Naive thymus-derived CD4-positive, alpha-beta T cell (primary cell): Measurements from ENCODE around the gene ATG5. TPM values are rescaled to one million over a fixed set of nuclear protein-coding genes. Genes with fewer than 3 reads are reported as not detected.
"Not testable (repeated sequence)": the region's sequence is repeated elsewhere in the genome, so short reads cannot be mapped to it uniquely, and the experiment has no call there.

Source experiments
- ATAC-seq: fragments of 150-1000 bp; cut with Tn5 transposase; 2 replicates; pipeline ENCODE4 v1.10.0; 2021; ENCODE audit warnings: mild to moderate bottlenecking, moderate library complexity
- CTCF ChIA-PET: fragments of 350-600 bp; sonication (Branson Sonifier 250); formaldehyde crosslinking; loops from one replicate; lab custom pipeline; 2021; ENCODE audit warnings: antibody characterized with exemption; lab: Charles Lee
- POLR2A ChIA-PET: fragments of 350-600 bp; sonication (Branson Sonifier 250); formaldehyde crosslinking; loops from one replicate; lab custom pipeline; 2021; ENCODE audit warnings: antibody characterized with exemption, inconsistent platforms; lab: Charles Lee
- DNase-seq, 9 donors: peaks; one replicate each; pipeline versions ENCODE4 v3.0.0 to v3.0.0-alpha.2; 2020 to 2022; ENCODE audit warnings: mixed read lengths in 1 of 9
- H3K27ac ChIP-seq: one replicate; pipeline ENCODE4 v1.7.0; 2013; ENCODE audit warnings: mild to moderate bottlenecking, low read depth, low read length, moderate library complexity
- H3K27me3 ChIP-seq, 2 donors: one replicate each; pipeline ENCODE4 v1.7.0; 2013; ENCODE audit warnings: low read length in 2 of 2, mild to moderate bottlenecking in 2 of 2, moderate library complexity in 2 of 2; ENCODE audit not compliant: control insufficient read depth in 2 of 2, insufficient read depth in 2 of 2
- H3K36me3 ChIP-seq, 3 experiments: 1 replicate in 2 of 3; 2 replicates in 1 of 3; pipeline ENCODE4 v1.7.0; 2013; ENCODE audit warnings: low read length in 3 of 3, mild to moderate bottlenecking in 3 of 3, moderate library complexity in 1 of 3; ENCODE audit not compliant: insufficient read depth in 3 of 3, control insufficient read depth in 2 of 3
- H3K4me1 ChIP-seq, 2 donors: one replicate each; pipeline ENCODE4 v1.7.0; 2013; ENCODE audit warnings: low read length in 2 of 2, mild to moderate bottlenecking in 2 of 2, moderate library complexity in 1 of 2; ENCODE audit not compliant: control insufficient read depth in 2 of 2, insufficient read depth in 2 of 2
- H3K4me3 ChIP-seq: 2 replicates; pipeline ENCODE4 v1.7.0; 2013; ENCODE audit warnings: mild to moderate bottlenecking, low read length
- H3K9me3 ChIP-seq, 3 experiments: 1 replicate in 2 of 3; 2 replicates in 1 of 3; pipeline ENCODE4 v1.7.0; 2013; ENCODE audit warnings: low read length in 3 of 3; ENCODE audit not compliant: control insufficient read depth in 2 of 3
- H3K27ac Mint-ChIP-seq, 9 donors: one replicate each; pipeline ENCODE4 v1.8.0; 2020 to 2022; ENCODE audit warnings: mixed read lengths in 9 of 9, mild to moderate bottlenecking in 8 of 9, moderate library complexity in 5 of 9, inconsistent platforms in 2 of 9
- H3K27me3 Mint-ChIP-seq, 5 donors: one replicate each; pipeline ENCODE4 v1.8.0; 2021 to 2022; ENCODE audit warnings: mixed read lengths in 5 of 5, mild to moderate bottlenecking in 1 of 5
- H3K36me3 Mint-ChIP-seq, 5 donors: one replicate each; pipeline ENCODE4 v1.8.0; 2020 to 2022; ENCODE audit warnings: mixed read lengths in 5 of 5, mild to moderate bottlenecking in 3 of 5, inconsistent platforms in 1 of 5
- H3K4me1 Mint-ChIP-seq, 7 donors: one replicate each; pipeline ENCODE4 v1.8.0; 2020 to 2022; ENCODE audit warnings: mixed read lengths in 7 of 7, mild to moderate bottlenecking in 3 of 7, inconsistent platforms in 1 of 7
- H3K4me3 Mint-ChIP-seq, 10 donors: one replicate each; pipeline ENCODE4 v1.8.0; 2020 to 2022; ENCODE audit warnings: mild to moderate bottlenecking in 10 of 10, mixed read lengths in 10 of 10, moderate library complexity in 6 of 10, inconsistent platforms in 2 of 10
- H3K9me3 Mint-ChIP-seq, 11 donors: one replicate each; pipeline ENCODE4 v1.8.0; 2020 to 2022; ENCODE audit warnings: mixed read lengths in 11 of 11, mild to moderate bottlenecking in 4 of 11, inconsistent platforms in 1 of 11, moderate library complexity in 1 of 11
- intact Hi-C, 2 donors: fragments of 100-400 bp; cut with micrococcal nuclease; formaldehyde crosslinking; loops; one replicate each; pipeline ENCODE4 v1.15.1; 2023
- polyA plus RNA-seq, 2 donors: library from polyadenylated mRNA; unstranded; fragments of 300-500 nt; fragmentation: Illumina TruSeq; gene quantifications; one replicate each; pipeline ENCODE4 v1.2.3, GENCODE V29; 2021
- total RNA-seq, 6 experiments: library from RNA in 5 of 6; stranded (reverse) in 5 of 6; gene quantifications; 1 replicate in 5 of 6; 2 replicates in 1 of 6; pipeline ENCODE4 v1.2.3 and lab custom pipeline; 2021 to 2026

The ATG5 gene
- total and polyA plus RNA-seq, 7 experiments from 2014 or later = 24.0 to 32.9 (median 28.8) TPM

DNA sequence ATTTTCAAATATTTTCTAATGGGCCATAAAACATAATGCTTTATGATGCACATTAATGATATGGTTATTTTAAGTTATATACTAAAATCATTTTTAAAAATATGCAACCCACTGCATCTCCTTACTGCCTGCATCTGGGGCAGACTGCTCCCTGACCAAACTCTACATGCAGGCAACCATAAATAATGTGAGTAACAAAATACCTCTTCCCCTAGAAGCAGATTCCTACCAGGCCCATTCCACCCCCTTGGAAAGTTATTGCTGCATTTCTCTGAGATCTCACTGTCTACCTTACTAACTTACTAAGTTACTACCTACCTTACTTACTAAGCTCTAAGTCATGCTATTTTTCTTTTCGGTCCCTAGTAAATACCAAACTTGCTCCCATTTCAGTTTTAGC, 71.8 kb downstream of the ATG5 start:
- H3K27me3 Mint-ChIP-seq = no peaks in the 10 kb centered on the region
- no peak for ATAC-seq
- H3K27ac Mint-ChIP-seq = peak overlapping the region in 1 of 9 donors; percentile 28
- peaks cover 0 to 3% (median 0%) of the 10 kb centered on the region in 11 donors for H3K9me3 Mint-ChIP-seq
- H3K4me3 Mint-ChIP-seq = no peak overlapping the region
- peaks cover 8 to 43% (median 22%) of the 10 kb centered on the region in 7 donors for H3K4me1 Mint-ChIP-seq
- peaks cover 0 to 15% (median 7%) of the 10 kb centered on the region in 5 donors for H3K36me3 Mint-ChIP-seq
- POLR2A ChIA-PET = no interaction called here
- no peaks in the 10 kb centered on the region for H3K4me1 ChIP-seq
- H3K27me3 ChIP-seq = no peaks in the 10 kb centered on the region
- no peaks in the 10 kb centered on the region for H3K36me3 ChIP-seq
- H3K27ac ChIP-seq = no peak overlapping the region
- intact Hi-C loops = no loop called here
- DNase-seq = no peak
- CTCF ChIA-PET = no interaction called here
- no peak overlapping the region for H3K4me3 ChIP-seq
- H3K9me3 ChIP-seq = no peaks in the 10 kb centered on the region

- Mint-ChIP-seq H3K4me3 (no peak overlapping the region), H3K27ac (peak overlapping the region in 1 of 9 donors; percentile 28), H3K27me3 (no peaks in the 10 kb centered on the region), H3K4me1 (peaks cover 8 to 42% (median 22%) of the 10 kb centered on the region in 7 donors), H3K9me3 (peaks cover 0 to 3% (median 0%) of the 10 kb centered on the region in 11 donors), H3K36me3 (peaks cover 0 to 18% (median 8%) of the 10 kb centered on the region in 5 donors)
- no peaks in the 10 kb centered on the region for H3K4me1 ChIP-seq
- no peaks in the 10 kb centered on the region for H3K27me3 ChIP-seq
- ATAC-seq = no peak
- no peaks in the 10 kb centered on the region for H3K36me3 ChIP-seq
- POLR2A ChIA-PET = no interaction called here
- CTCF ChIA-PET = no interaction called here
- no peak overlapping the region for H3K27ac ChIP-seq
- no peak for DNase-seq
- no peaks in the 10 kb centered on the region for H3K9me3 ChIP-seq
- H3K4me3 ChIP-seq = no peak overlapping the region
- intact Hi-C loops = no loop called here
These were observed 72.4 kb downstream of the ATG5 start for GRCh38 chr6:106253172-106253571.

DNA sequence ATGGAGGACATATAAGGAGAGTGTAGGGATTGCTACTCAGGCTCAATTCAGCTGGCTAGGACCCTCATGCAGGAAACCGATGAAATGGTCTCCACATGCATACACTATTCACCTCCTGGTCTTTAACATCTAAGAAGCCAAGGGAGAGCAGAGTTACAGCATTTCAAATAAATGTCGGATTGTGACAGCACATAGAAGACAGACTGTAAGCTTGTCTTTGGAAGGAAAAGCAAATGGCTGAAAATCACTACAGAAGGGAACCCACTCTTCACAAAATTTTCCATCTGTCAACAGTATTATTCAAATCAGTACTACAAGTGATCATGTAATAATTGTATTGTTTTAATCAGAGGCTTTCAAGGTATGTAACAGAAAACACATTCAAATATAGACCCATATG, 72.9 kb downstream of the ATG5 start:
- intact Hi-C loops = no loop called here
- Histone ChIP-seq H3K4me3 (no peak overlapping the region), H3K4me1 (no peaks in the 10 kb centered on the region), H3K9me3 (no peaks in the 10 kb centered on the region), H3K36me3 (peaks cover 0 to 3% (median 0%) of the 10 kb centered on the region in 3 experiments), H3K27ac (no peak overlapping the region), H3K27me3 (no peaks in the 10 kb centered on the region)
- ChIA-PET CTCF (interaction anchor here (0.6 kb wide), 1 partner anchor 58 kb away, joined by 3 read pairs; no protein-coding TSS in a partner anchor), POLR2A (no interaction called here)
- Mint-ChIP-seq H3K27me3 (no peaks in the 10 kb centered on the region), H3K9me3 (peaks cover 0 to 3% (median 0%) of the 10 kb centered on the region in 11 donors), H3K27ac (peak overlapping the region in 2 of 9 donors; percentile 15 to 28), H3K4me1 (peaks cover 8 to 37% (median 22%) of the 10 kb centered on the region in 7 donors), H3K4me3 (peak overlapping the region in 1 of 10 donors; percentile 34), H3K36me3 (peaks cover 2 to 21% (median 7%) of the 10 kb centered on the region in 5 donors)
- ATAC-seq (no peak), DNase-seq (no peak)

- POLR2A ChIA-PET, H3K27ac ChIP-seq, H3K27me3 ChIP-seq, ATAC-seq, H3K9me3 Mint-ChIP-seq, H3K4me1 ChIP-seq, H3K4me3 ChIP-seq, intact Hi-C loops, H3K4me3 Mint-ChIP-seq, DNase-seq, H3K27me3 Mint-ChIP-seq, H3K9me3 ChIP-seq: not testable (repeated sequence)
- CTCF ChIA-PET = interaction anchor here (0.6 kb wide), 1 partner anchor 166 kb away, joined by 3 read pairs; the partner anchor contains the start of gene PRDM1
- H3K36me3 ChIP-seq = peaks cover 0 to 11% (median 3%) of the 10 kb centered on the region in 3 experiments
- H3K36me3 Mint-ChIP-seq = peaks cover 6 to 26% (median 16%) of the 10 kb centered on the region in 5 donors
- H3K4me1 Mint-ChIP-seq = peaks cover 8 to 33% (median 20%) of the 10 kb centered on the region in 7 donors
- H3K27ac Mint-ChIP-seq = peak overlapping the region in 1 of 9 donors; percentile 15
These were observed 73.9 kb downstream of the ATG5 start for GRCh38 chr6:106251531-106252255.

DNA sequence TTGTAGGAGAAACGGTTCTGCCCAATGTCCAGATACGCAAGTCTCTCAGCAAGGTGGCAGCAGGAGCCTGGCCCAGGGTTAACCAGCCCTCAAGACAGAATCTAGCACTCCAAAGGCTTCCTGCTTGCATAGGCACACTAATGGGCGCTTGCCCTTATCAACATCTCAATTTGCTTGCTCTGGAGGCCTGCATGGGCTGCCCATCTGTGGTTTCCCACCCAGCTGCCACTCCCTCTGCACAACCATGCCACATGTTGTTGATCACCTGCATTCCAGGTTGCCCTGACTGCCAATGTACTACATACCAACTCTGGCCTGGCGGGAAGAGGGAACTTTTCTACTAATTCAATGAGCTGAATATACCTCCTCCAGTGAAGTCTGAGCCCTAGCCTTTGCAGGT, 74.6 kb downstream of the ATG5 start:
- CTCF ChIA-PET = interaction anchor here (0.6 kb wide), 1 partner anchor 165 kb away, joined by 3 read pairs; the partner anchor contains the start of gene PRDM1
- DNase-seq = no peak
- H3K36me3 Mint-ChIP-seq = peaks cover 6 to 31% (median 21%) of the 10 kb centered on the region in 5 donors
- Histone ChIP-seq H3K27me3 (no peaks in the 10 kb centered on the region), H3K27ac (no peak overlapping the region), H3K4me1 (no peaks in the 10 kb centered on the region), H3K36me3 (peaks cover 0 to 11% (median 3%) of the 10 kb centered on the region in 3 experiments), H3K4me3 (no peak overlapping the region), H3K9me3 (no peaks in the 10 kb centered on the region)
- ATAC-seq = no peak
- H3K9me3 Mint-ChIP-seq = peaks cover 0 to 3% (median 0%) of the 10 kb centered on the region in 11 donors
- intact Hi-C loops = no loop called here
- peaks cover 8 to 33% (median 20%) of the 10 kb centered on the region in 7 donors for H3K4me1 Mint-ChIP-seq
- H3K27me3 Mint-ChIP-seq = no peaks in the 10 kb centered on the region
- POLR2A ChIA-PET = no interaction called here
- no peak overlapping the region for H3K4me3 Mint-ChIP-seq
- peak overlapping the region in 1 of 9 donors; percentile 14 for H3K27ac Mint-ChIP-seq

DNA sequence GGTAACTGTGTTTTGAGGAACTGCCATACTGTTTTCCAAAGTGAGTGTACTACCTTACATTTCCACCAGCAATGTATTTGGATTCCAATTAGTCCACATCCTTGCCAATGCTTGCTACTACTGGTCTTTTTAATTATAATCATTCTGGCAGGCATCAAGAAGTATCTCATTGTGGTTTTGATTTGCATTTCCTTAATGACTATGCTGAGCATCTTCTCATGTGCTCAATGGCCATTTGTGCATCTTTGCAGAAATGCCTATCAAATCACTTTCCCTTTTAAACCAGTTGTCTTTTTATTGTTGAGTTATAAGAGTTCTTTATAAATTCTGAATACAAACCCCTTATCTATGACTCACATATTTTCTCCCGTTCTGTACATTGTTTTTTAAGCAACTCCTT, 75.9 kb downstream of the ATG5 start:
- DNase-seq (no peak), ATAC-seq (no peak)
- ChIA-PET POLR2A (no interaction called here), CTCF (no interaction called here)
- intact Hi-C loops = no loop called here
- Histone ChIP-seq H3K27me3 (no peaks in the 10 kb centered on the region), H3K36me3 (peaks cover 0 to 11% (median 3%) of the 10 kb centered on the region in 3 experiments), H3K27ac (no peak overlapping the region), H3K4me3 (no peak overlapping the region), H3K9me3 (no peaks in the 10 kb centered on the region), H3K4me1 (no peaks in the 10 kb centered on the region)
- Mint-ChIP-seq H3K36me3 (peaks cover 8 to 42% (median 23%) of the 10 kb centered on the region in 5 donors), H3K9me3 (no peaks in the 10 kb centered on the region), H3K4me3 (no peak overlapping the region), H3K27ac (no peak overlapping the region), H3K27me3 (no peaks in the 10 kb centered on the region), H3K4me1 (peaks cover 7 to 30% (median 17%) of the 10 kb centered on the region in 7 donors)
